ENCODE data around the gene TEX13D.

Gene TEX13D

DNA sequence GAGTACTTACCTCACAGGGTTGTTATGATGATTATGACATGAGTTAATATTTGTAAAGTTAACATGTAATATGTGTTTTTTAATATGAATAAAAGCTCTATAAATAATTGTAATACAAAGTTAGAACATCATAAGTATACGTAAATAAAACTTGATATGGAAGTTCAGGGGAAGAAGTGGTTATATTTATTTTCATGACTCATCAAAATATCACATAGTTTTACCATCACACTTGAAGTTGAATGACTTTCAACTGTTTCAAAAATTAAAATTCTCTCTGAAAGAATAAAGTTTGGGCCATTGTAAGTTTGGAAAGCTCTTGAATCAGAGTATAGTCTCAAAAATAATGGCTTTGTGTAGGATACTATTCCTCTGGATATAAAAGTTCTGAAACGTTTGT lies 22.2 kb downstream of the TEX13D start:
- TF ChIP-seq, protein P1, sequence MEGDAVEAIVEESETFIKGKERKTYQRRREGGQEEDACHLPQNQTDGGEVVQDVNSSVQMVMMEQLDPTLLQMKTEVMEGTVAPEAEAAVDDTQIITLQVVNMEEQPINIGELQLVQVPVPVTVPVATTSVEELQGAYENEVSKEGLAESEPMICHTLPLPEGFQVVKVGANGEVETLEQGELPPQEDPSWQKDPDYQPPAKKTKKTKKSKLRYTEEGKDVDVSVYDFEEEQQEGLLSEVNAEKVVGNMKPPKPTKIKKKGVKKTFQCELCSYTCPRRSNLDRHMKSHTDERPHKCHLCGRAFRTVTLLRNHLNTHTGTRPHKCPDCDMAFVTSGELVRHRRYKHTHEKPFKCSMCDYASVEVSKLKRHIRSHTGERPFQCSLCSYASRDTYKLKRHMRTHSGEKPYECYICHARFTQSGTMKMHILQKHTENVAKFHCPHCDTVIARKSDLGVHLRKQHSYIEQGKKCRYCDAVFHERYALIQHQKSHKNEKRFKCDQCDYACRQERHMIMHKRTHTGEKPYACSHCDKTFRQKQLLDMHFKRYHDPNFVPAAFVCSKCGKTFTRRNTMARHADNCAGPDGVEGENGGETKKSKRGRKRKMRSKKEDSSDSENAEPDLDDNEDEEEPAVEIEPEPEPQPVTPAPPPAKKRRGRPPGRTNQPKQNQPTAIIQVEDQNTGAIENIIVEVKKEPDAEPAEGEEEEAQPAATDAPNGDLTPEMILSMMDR (conservative IDR thresholded peaks at IDR 0.05; ENCODE audit: low read depth, low read length): no peak
- no peaks in the 10 kb centered on the region for H3K79me2 ChIP-seq (ENCODE audit: insufficient read depth, low read depth)

DNA sequence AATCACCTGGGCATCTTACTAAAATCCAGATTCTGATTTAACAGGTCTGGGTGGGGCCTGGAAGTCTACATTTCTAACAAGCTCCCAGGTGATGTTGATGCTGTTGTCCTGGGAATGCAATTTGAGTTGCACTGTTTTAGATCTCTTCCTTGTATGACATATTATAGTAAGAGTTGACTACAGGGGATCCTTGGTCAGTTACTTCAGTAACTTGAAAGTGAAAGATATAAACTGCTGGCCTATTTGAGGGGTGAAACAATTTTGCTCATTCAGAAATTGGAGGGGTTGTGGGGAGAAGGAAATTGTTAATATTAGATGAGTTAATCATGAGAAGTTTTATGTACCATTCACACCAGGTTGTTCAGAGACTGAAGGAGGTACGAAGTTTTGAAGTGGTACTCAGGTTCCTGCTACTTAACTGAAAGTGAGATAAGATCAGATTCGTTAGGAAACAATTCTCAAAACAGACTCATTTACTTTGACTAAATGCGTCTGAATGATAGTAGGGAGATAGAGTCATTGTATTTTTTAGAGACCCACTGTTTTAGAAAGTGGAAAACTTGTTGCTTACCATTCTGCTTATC lies 26.4 kb downstream of the TEX13D start:
- no peak overlapping the region for H3K27ac ChIP-seq
- H3K27me3 ChIP-seq (ENCODE audit: insufficient read depth, low read depth): no peaks in the 10 kb centered on the region
- no peak overlapping the region; the same call in 1 of the 2 replicates for H2AFZ ChIP-seq (ENCODE audit: low read depth)
- no peak overlapping the region for H3K9ac ChIP-seq
- H3K4me3 ChIP-seq (IDR thresholded peaks at IDR 0.05; ENCODE audit: insufficient read depth, low read depth, low read length): no peak overlapping the region
- no peaks in the 10 kb centered on the region for H3K79me2 ChIP-seq (ENCODE audit: insufficient read depth, low read depth)
- TF ChIP-seq, protein P1 (conservative IDR thresholded peaks at IDR 0.05; ENCODE audit: low read depth, low read length): no peak
- H4K20me1 ChIP-seq (ENCODE audit: insufficient read depth): no peaks in the 10 kb centered on the region
- H3K4me1 ChIP-seq (ENCODE audit: low read depth, poor library complexity, severe bottlenecking): no peaks in the 10 kb centered on the region
- H3K4me2 ChIP-seq: peak overlapping the region; percentile 8; the same call in 1 of the 2 replicates
- H3K36me3 ChIP-seq (ENCODE audit: insufficient read depth): no peaks in the 10 kb centered on the region

More for the DNA sequence above, 22.2 kb downstream of the TEX13D start:
- H3K27me3 ChIP-seq (ENCODE audit: insufficient read depth, low read depth): no peaks in the 10 kb centered on the region
- H3K9ac ChIP-seq: no peak overlapping the region
- no peaks in the 10 kb centered on the region for H3K36me3 ChIP-seq (ENCODE audit: insufficient read depth)
- H3K4me1 ChIP-seq (ENCODE audit: low read depth, poor library complexity, severe bottlenecking): no peaks in the 10 kb centered on the region
- H4K20me1 ChIP-seq (ENCODE audit: insufficient read depth): no peaks in the 10 kb centered on the region
- no peak overlapping the region for H3K4me2 ChIP-seq
- H2AFZ ChIP-seq (ENCODE audit: low read depth): no peak overlapping the region
- no peak overlapping the region for H3K27ac ChIP-seq
- H3K4me3 ChIP-seq (IDR thresholded peaks at IDR 0.05; ENCODE audit: insufficient read depth, low read depth, low read length): no peak overlapping the region

DNA sequence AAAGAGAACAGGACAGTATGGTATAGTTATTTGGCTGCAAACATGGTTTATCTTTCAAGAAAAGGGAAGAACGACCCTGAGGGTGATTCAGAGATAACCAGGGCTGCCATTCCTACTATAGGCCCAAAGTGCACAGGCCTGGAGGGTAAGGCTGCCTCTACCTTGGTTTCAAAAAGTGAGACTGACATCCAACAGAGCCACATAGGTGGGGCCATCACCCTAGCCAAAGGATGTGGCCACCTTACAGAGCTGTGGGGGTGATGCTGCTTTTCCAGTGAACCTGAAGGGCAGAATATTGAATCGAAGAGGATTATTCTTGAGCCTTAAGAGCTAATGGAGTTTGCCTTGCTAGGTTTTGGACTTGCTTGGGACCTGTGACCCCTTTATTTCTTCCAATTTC lies 29.6 kb downstream of the TEX13D start:
- Histone ChIP-seq H3K27me3 (ENCODE audit: insufficient read depth, low read depth) (no peaks in the 10 kb centered on the region), H3K36me3 (ENCODE audit: insufficient read depth) (no peaks in the 10 kb centered on the region), H3K9ac (no peak overlapping the region), H3K79me2 (ENCODE audit: insufficient read depth, low read depth) (no peaks in the 10 kb centered on the region), H3K4me2 (no peak overlapping the region), H3K4me1 (ENCODE audit: low read depth, poor library complexity, severe bottlenecking) (no peaks in the 10 kb centered on the region), H4K20me1 (ENCODE audit: insufficient read depth) (no peaks in the 10 kb centered on the region), H2AFZ (ENCODE audit: low read depth) (no peak overlapping the region), H3K27ac (no peak overlapping the region), H3K4me3 (IDR thresholded peaks at IDR 0.05; ENCODE audit: insufficient read depth, low read depth, low read length) (no peak overlapping the region)
- TF ChIP-seq, protein P1 (conservative IDR thresholded peaks at IDR 0.05; ENCODE audit: low read depth, low read length): no peak

DNA sequence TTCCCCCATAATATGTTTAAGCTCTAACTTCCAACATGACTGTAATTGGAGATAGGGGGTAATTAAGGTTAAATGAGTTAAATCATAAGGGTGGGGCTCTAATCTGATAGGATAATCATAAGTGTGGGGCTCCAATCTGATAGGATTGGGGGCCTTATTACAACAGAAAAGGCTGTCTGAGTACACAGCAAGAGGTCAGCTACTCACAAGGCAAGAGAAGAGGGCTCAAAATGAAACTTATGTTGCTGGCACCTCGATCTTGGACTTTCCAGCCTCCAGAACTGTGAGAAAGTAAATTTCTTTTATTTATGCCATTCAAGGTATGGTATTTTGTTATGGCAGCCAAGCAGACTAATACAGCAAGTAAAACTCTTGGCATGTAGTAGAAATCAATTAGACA lies 30.3 kb downstream of the TEX13D start:
- no peaks in the 10 kb centered on the region for H3K36me3 ChIP-seq (ENCODE audit: insufficient read depth)
- H3K4me1 ChIP-seq (ENCODE audit: low read depth, poor library complexity, severe bottlenecking): no peaks in the 10 kb centered on the region
- H2AFZ ChIP-seq (ENCODE audit: low read depth): no peak overlapping the region
- no peaks in the 10 kb centered on the region for H3K27me3 ChIP-seq (ENCODE audit: insufficient read depth, low read depth)
- H3K4me3 ChIP-seq (IDR thresholded peaks at IDR 0.05; ENCODE audit: insufficient read depth, low read depth, low read length): no peak overlapping the region
- H4K20me1 ChIP-seq (ENCODE audit: insufficient read depth): no peaks in the 10 kb centered on the region
- no peaks in the 10 kb centered on the region for H3K79me2 ChIP-seq (ENCODE audit: insufficient read depth, low read depth)
- TF ChIP-seq, protein P1 (conservative IDR thresholded peaks at IDR 0.05; ENCODE audit: low read depth, low read length): no peak
- H3K4me2 ChIP-seq: no peak overlapping the region
- H3K9ac ChIP-seq: no peak overlapping the region
- H3K27ac ChIP-seq: no peak overlapping the region

Data from KMS-11 (cell line).